Astrocyte (in vitro differentiated cells and primary cell): ENCODE data around the gene ZDHHC4.

ENCODE experiments used
- CTCF ChIP-seq: IDR thresholded peaks from 2 replicates; pipeline ENCODE4 v1.5.1; 2011; ENCODE audit warnings: low read depth, mild to moderate bottlenecking, inconsistent platforms, low read length, moderate library complexity; ENCODE audit not compliant: insufficient read depth
- EZH2 ChIP-seq: IDR thresholded peaks from 2 replicates; pipeline ENCODE4 v1.6.1; 2012; ENCODE audit warnings: mild to moderate bottlenecking, low read length, inconsistent platforms; ENCODE audit not compliant: insufficient read depth

- peak; percentile 19 for TF ChIP-seq CTCF
- TF ChIP-seq EZH2, result no peak
Observed at GRCh38 chr7:6637544-6638229, 60.4 kb downstream of the ZDHHC4 start.
